ENCODE data around the gene MDGA2.

The MDGA2 gene

DNA sequence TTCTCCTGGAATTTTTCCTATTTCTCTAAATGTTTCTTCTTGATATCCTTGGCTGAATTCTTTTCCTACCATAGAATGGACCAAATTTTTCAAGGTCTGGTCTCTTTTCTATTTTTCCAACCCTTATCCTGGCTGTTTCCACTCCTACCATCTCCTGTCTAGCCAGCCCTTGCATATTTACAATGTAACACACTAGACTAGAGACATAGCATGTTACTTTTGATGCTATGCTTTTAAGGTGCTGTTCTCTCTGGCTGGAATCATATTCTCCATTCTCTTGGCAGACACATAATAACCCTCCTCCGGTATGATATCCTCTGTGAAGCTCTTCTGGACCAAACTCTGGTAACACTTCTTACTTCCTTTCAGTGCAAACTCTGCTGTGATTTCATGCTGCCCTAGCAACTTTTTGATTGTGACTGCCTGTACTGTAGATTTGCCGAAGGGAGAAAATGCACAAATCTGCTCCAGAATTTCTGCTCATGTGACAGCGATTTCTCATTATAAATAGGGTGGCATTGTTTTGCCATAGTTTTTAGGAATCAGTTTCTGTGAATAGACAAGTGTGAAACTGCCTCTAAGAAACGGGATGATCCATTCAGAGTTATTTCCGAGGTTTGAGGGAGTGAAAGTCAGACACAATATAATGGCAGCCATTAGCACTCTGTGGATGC lies 284.4 kb downstream of the MDGA2 start:
- TF ChIP-seq RAD21 (IDR thresholded peaks at IDR 0.05; ENCODE audit: low read depth) (no peak), ZBTB7A (IDR thresholded peaks at IDR 0.05; ENCODE audit: low read depth) (no peak)

DNA sequence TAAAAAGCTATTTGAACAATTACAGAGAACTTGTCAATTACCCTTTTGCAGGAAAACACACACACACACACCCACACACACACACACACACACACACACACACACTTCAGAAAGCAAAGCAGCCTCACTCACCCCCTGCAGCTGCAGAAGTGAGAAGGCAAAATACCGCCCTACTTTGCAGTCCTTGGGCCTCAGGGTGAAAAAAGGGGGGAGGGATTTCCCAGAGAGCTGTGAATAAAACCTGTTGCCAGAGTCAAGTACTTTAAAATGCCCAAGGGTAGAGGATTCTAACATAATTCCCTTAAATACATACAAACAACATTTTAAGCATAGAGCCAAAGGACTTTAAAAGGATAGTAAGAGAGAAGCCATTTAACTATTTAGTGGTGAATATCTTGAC lies 285.9 kb downstream of the MDGA2 start:
- TF ChIP-seq CEBPB (IDR thresholded peaks at IDR 0.05) (no peak), TCF12 (IDR thresholded peaks at IDR 0.05; ENCODE audit: low read depth) (no peak), EGR1 (IDR thresholded peaks at IDR 0.05) (no peak), EP300 (IDR thresholded peaks at IDR 0.05; ENCODE audit: borderline replicate concordance) (no peak), YY1 (IDR thresholded peaks at IDR 0.05; ENCODE audit: low read depth) (no peak), TAF1 (IDR thresholded peaks at IDR 0.05; ENCODE audit: low read depth) (no peak), FOXM1 (IDR thresholded peaks at IDR 0.05; ENCODE audit: borderline replicate concordance, low read depth) (no peak), CREB1 (IDR thresholded peaks at IDR 0.05; ENCODE audit: low read depth) (no peak), REST (IDR thresholded peaks at IDR 0.05; ENCODE audit: low read depth) (no peak), ZBTB7A (IDR thresholded peaks at IDR 0.05; ENCODE audit: low read depth) (no peak), NFIC (IDR thresholded peaks at IDR 0.05) (no peak), RAD21 (IDR thresholded peaks at IDR 0.05; ENCODE audit: low read depth) (no peak), TEAD4 (IDR thresholded peaks at IDR 0.05) (no peak), MAX (IDR thresholded peaks at IDR 0.05) (no peak)
- TF ChIP-seq, protein P1, sequence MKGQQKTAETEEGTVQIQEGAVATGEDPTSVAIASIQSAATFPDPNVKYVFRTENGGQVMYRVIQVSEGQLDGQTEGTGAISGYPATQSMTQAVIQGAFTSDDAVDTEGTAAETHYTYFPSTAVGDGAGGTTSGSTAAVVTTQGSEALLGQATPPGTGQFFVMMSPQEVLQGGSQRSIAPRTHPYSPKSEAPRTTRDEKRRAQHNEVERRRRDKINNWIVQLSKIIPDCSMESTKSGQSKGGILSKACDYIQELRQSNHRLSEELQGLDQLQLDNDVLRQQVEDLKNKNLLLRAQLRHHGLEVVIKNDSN (IDR thresholded peaks at IDR 0.05): no peak

GRCh38 chr14:47366006-47366405 lies 309.4 kb downstream of the MDGA2 start:
- TF ChIP-seq MAX (IDR thresholded peaks at IDR 0.05) (no peak), CREB1 (IDR thresholded peaks at IDR 0.05; ENCODE audit: low read depth) (no peak), EP300 (IDR thresholded peaks at IDR 0.05; ENCODE audit: borderline replicate concordance) (no peak), RAD21 (IDR thresholded peaks at IDR 0.05; ENCODE audit: low read depth) (no peak), NFIC (IDR thresholded peaks at IDR 0.05) (no peak), FOXM1 (IDR thresholded peaks at IDR 0.05; ENCODE audit: borderline replicate concordance, low read depth) (no peak), REST (IDR thresholded peaks at IDR 0.05; ENCODE audit: low read depth) (no peak), TAF1 (IDR thresholded peaks at IDR 0.05; ENCODE audit: low read depth) (no peak)

GRCh38 chr14:47365233-47365632 lies 310.2 kb downstream of the MDGA2 start:
- no peak for TF ChIP-seq EGR1 (IDR thresholded peaks at IDR 0.05)
- no peak for TF ChIP-seq TCF12 (IDR thresholded peaks at IDR 0.05; ENCODE audit: low read depth)
- TF ChIP-seq CREB1 (IDR thresholded peaks at IDR 0.05; ENCODE audit: low read depth): no peak
- TF ChIP-seq REST (IDR thresholded peaks at IDR 0.05; ENCODE audit: low read depth): no peak
- TF ChIP-seq FOXM1 (IDR thresholded peaks at IDR 0.05; ENCODE audit: borderline replicate concordance, low read depth): no peak
- TF ChIP-seq TEAD4 (IDR thresholded peaks at IDR 0.05): no peak
- no peak for TF ChIP-seq RAD21 (IDR thresholded peaks at IDR 0.05; ENCODE audit: low read depth)
- TF ChIP-seq CEBPB (IDR thresholded peaks at IDR 0.05): no peak
- TF ChIP-seq MAX (IDR thresholded peaks at IDR 0.05): no peak

DNA sequence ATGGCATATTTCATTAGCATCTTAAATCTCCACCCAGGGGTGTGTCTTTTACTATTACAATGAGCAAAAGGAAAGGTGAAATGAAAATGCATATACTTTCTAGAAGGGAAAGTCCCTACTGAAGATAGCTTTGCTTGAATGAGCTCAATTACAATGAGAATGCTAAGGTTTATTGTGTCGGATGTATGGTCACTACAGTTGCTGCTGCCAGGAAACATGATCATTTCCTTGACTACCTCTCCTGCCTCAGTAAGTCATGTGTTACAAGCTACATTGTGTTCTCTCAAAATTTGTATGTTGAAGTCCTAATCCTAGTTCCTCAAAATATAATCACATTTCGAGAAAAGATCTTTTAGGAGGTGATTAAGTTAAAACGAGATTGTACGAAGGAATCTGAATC lies 322.2 kb downstream of the MDGA2 start:
- TF ChIP-seq FOXM1 (IDR thresholded peaks at IDR 0.05; ENCODE audit: borderline replicate concordance, low read depth) (no peak), NFIC (IDR thresholded peaks at IDR 0.05) (no peak), RAD21 (IDR thresholded peaks at IDR 0.05; ENCODE audit: low read depth) (no peak), TEAD4 (IDR thresholded peaks at IDR 0.05) (no peak), TAF1 (IDR thresholded peaks at IDR 0.05; ENCODE audit: low read depth) (no peak), REST (IDR thresholded peaks at IDR 0.05; ENCODE audit: low read depth) (no peak), EP300 (IDR thresholded peaks at IDR 0.05; ENCODE audit: borderline replicate concordance) (no peak), MAX (IDR thresholded peaks at IDR 0.05) (no peak), CEBPB (IDR thresholded peaks at IDR 0.05) (no peak), CREB1 (IDR thresholded peaks at IDR 0.05; ENCODE audit: low read depth) (no peak), EGR1 (IDR thresholded peaks at IDR 0.05) (no peak)
- TF ChIP-seq, protein P1 (IDR thresholded peaks at IDR 0.05): no peak
